Measurements from ENCODE around the gene MAN2A1. TPM values are rescaled to one million over a fixed set of nuclear protein-coding genes. Genes with fewer than 3 reads are reported as not detected.
A peak's percentile ranks its signal among the peaks of the same experiment; 100 is the strongest.

The MAN2A1 gene
- 100 to 1,000 TPM in 1 of 2 donors, 10 to 100 TPM in 1; 81.2 to 104 TPM for total RNA-seq

- Histone ChIP-seq H3K4me1 (peaks cover 6% of the 10 kb centered on the region), H3K27me3 (no peaks in the 10 kb centered on the region), H3K9me3 (no peaks in the 10 kb centered on the region), H3K9ac (ENCODE audit: low read depth in 2 of 2, low read length in 2 of 2) (peak within 1 kb of the TSS; percentile 88 to 97), H3K27ac (peak within 1 kb of the TSS; percentile 99), H3K4me3 (peak within 1 kb of the TSS; percentile 97), H3K36me3 (no peaks in the 10 kb centered on the region)
- TF ChIP-seq CTCF (IDR thresholded peaks at IDR 0.05): no peak
- peak; percentile 89 for DNase-seq
- intact Hi-C loops (cut with DNase I): loop anchor here (5.0 kb wide), 1 partner anchor 767 kb away; no protein-coding TSS in a partner anchor
Measured at GRCh38 chr5:109689740-109690241, at the start of gene MAN2A1. MAN2A1 (plus strand) TSS chr5:109689927; CDS start chr5:109690418, 491 bp downstream.

GRCh38 chr5:109640976-109641375 lies 48.8 kb upstream of the MAN2A1 start:
- no peak overlapping the region for H3K9ac ChIP-seq (ENCODE audit: low read depth in 2 of 2, low read length in 2 of 2)
- no peak for TF ChIP-seq CTCF (IDR thresholded peaks at IDR 0.05)
- no peak for DNase-seq
- H3K4me1 ChIP-seq: no peaks in the 10 kb centered on the region
- no peaks in the 10 kb centered on the region for H3K27me3 ChIP-seq
- H3K27ac ChIP-seq: no peak overlapping the region
- no peak overlapping the region for H3K4me3 ChIP-seq
- H3K9me3 ChIP-seq: no peaks in the 10 kb centered on the region
- intact Hi-C loops (cut with DNase I): no loop called here
- no peaks in the 10 kb centered on the region for H3K36me3 ChIP-seq

DNA sequence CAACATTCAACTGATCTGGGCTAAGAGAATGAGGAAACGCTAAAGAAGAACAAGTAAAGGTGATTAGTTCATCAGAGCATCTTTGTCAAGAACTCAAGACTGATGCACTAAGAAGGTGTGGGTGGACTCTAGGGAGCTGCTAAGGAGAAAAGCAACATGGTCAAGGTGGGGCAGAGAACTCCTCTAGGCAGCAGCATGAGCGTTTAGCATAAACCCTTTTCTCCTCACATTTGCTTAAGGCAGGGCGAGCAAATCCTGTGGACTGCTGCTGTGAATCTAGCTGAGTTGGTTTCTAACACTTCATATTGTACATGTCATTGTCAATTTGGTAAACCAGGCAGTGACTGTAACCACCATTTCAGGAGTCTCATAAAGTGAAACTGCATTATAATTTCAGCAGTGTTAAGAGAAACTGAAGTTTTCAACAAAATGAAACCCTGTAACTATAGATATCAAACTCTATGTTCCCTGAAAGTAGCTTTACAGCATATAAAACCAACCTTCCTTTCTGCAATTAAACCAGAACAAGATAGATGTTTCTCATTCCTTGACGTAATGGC lies 45.9 kb upstream of the MAN2A1 start:
- Histone ChIP-seq H3K9ac (ENCODE audit: low read depth in 2 of 2, low read length in 2 of 2) (no peak overlapping the region), H3K27ac (no peak overlapping the region), H3K36me3 (no peaks in the 10 kb centered on the region), H3K4me1 (no peaks in the 10 kb centered on the region), H3K4me3 (no peak overlapping the region), H3K9me3 (no peaks in the 10 kb centered on the region), H3K27me3 (no peaks in the 10 kb centered on the region)
- intact Hi-C loops (cut with DNase I): no loop called here
- no peak for DNase-seq
- no peak for TF ChIP-seq CTCF (IDR thresholded peaks at IDR 0.05)

- Histone ChIP-seq H3K4me1 (no peaks in the 10 kb centered on the region), H3K27ac (no peak overlapping the region), H3K36me3 (no peaks in the 10 kb centered on the region), H3K27me3 (no peaks in the 10 kb centered on the region), H3K9me3 (no peaks in the 10 kb centered on the region), H3K9ac (ENCODE audit: low read depth in 2 of 2, low read length in 2 of 2) (no peak overlapping the region), H3K4me3 (no peak overlapping the region)
- intact Hi-C loops (cut with DNase I): no loop called here
- TF ChIP-seq CTCF (IDR thresholded peaks at IDR 0.05): no peak
- DNase-seq: no peak
Measured at GRCh38 chr5:109644829-109645228, 44.9 kb upstream of the MAN2A1 start.

GRCh38 chr5:109645707-109646192 lies 44.0 kb upstream of the MAN2A1 start:
- no peak overlapping the region for H3K4me3 ChIP-seq
- H3K27me3 ChIP-seq: no peaks in the 10 kb centered on the region
- intact Hi-C loops (cut with DNase I): no loop called here
- no peaks in the 10 kb centered on the region for H3K36me3 ChIP-seq
- TF ChIP-seq CTCF (IDR thresholded peaks at IDR 0.05): no peak
- H3K9ac ChIP-seq (ENCODE audit: low read depth in 2 of 2, low read length in 2 of 2): no peak overlapping the region
- no peaks in the 10 kb centered on the region for H3K9me3 ChIP-seq
- H3K27ac ChIP-seq: no peak overlapping the region
- no peak for DNase-seq
- no peaks in the 10 kb centered on the region for H3K4me1 ChIP-seq

Data from colonic mucosa (tissue), 4 donors.